B cell (primary cell): ENCODE data around the gene INTS12. TPM values are rescaled to one million over a fixed set of nuclear protein-coding genes. Genes with fewer than 3 reads are reported as not detected.

Experiments
- ATAC-seq: fragments of 200-7000 bp; cut with Tn5 transposase; one replicate; pipeline ENCODE4 v1.10.0; 2021; ENCODE audit warnings: low read depth, mild to moderate bottlenecking, moderate number of reproducible peaks, moderate library complexity
- CTCF ChIA-PET: fragments of 350-600 bp; sonication (Branson Sonifier 250); formaldehyde crosslinking; loops from one replicate; lab custom pipeline; 2021; ENCODE audit warnings: antibody characterized with exemption, inconsistent platforms; lab: Charles Lee
- POLR2A ChIA-PET: fragments of 350-600 bp; sonication (Branson Sonifier 250); formaldehyde crosslinking; loops from one replicate; lab custom pipeline; 2021; ENCODE audit warnings: antibody characterized with exemption; lab: Charles Lee
- DNase-seq: peaks from one replicate; pipeline ENCODE4 v3.0.0; 2013
- H2AFZ ChIP-seq: 2 replicates; pipeline ENCODE4 v1.6.1; 2012; ENCODE audit warnings: mild to moderate bottlenecking, low read depth, low read length; ENCODE audit not compliant: insufficient read depth, poor library complexity, severe bottlenecking
- H3K27ac ChIP-seq, 2 donors: 1 replicate in 1 of 2; 2 replicates in 1 of 2; pipeline ENCODE4 v1.5.1; 2012 to 2013; ENCODE audit warnings: low read length in 2 of 2, mild to moderate bottlenecking in 2 of 2, moderate library complexity in 1 of 2
- H3K27me3 ChIP-seq, 4 experiments: fragments of 200-600 bp in 1 of 4; sonication (generic) in 1 of 4; replicated peaks in 1 of 4; 1 replicate in 2 of 4; 2 replicates in 2 of 4; pipeline versions ENCODE4 v1.6.1 to v1.7.0; 2013 to 2016; ENCODE audit warnings: low read length in 3 of 4, mild to moderate bottlenecking in 2 of 4, mixed read lengths in 1 of 4, moderate library complexity in 1 of 4; ENCODE audit not compliant: insufficient read depth in 4 of 4, control insufficient read depth in 3 of 4; ENCODE audit errors: control extremely low read depth in 1 of 4
- H3K36me3 ChIP-seq, 2 experiments: replicated peaks in 1 of 2; 1 replicate in 1 of 2; 2 replicates in 1 of 2; pipeline versions ENCODE4 v1.6.1 to v1.7.1; 2013; ENCODE audit warnings: low read length in 1 of 2; ENCODE audit not compliant: insufficient read depth in 2 of 2, control insufficient read depth in 1 of 2; ENCODE audit errors: control extremely low read depth in 1 of 2, extremely low read depth in 1 of 2
- H3K4me1 ChIP-seq, 2 donors: fragments of 200-600 bp in 1 of 2; sonication (generic) in 1 of 2; 1 replicate in 1 of 2; 2 replicates in 1 of 2; pipeline versions ENCODE4 v1.5.1 to v1.6.1; 2013 to 2017; ENCODE audit warnings: low read length in 2 of 2; ENCODE audit not compliant: control insufficient read depth in 2 of 2, insufficient read depth in 2 of 2
- H3K4me2 ChIP-seq: replicated peaks from 2 replicates; pipeline ENCODE3; 2012; ENCODE audit warnings: mild to moderate bottlenecking, low read depth, low read length; ENCODE audit not compliant: poor library complexity, severe bottlenecking
- H3K4me3 ChIP-seq, 5 experiments: fragments of 200-600 bp in 1 of 5; sonication (generic) in 1 of 5; 1 replicate in 3 of 5; 2 replicates in 2 of 5; pipeline versions ENCODE4 v1.5.1 to v1.7.0; 2011 to 2016; ENCODE audit warnings: low read length in 4 of 5, mild to moderate bottlenecking in 4 of 5, low read depth in 2 of 5, control low read depth in 1 of 5, moderate library complexity in 1 of 5; ENCODE audit not compliant: insufficient read depth in 1 of 5; ENCODE audit errors: control extremely low read depth in 1 of 5, extremely low read depth in 1 of 5
- H3K79me2 ChIP-seq: fragments of 200-600 bp; sonication (generic); one replicate; pipeline ENCODE4 v1.6.0; 2016; ENCODE audit warnings: low read length; ENCODE audit not compliant: control insufficient read depth, insufficient read depth
- H3K9ac ChIP-seq: fragments of 200-600 bp; sonication (generic); 2 replicates; pipeline ENCODE4 v1.6.1; 2017; ENCODE audit warnings: mild to moderate bottlenecking, low read length, moderate library complexity
- H3K9me3 ChIP-seq, 3 donors: one replicate each; pipeline versions ENCODE4 v1.6.1 to v1.7.1; 2013; ENCODE audit warnings: low read length in 2 of 3; ENCODE audit not compliant: control insufficient read depth in 2 of 3, insufficient read depth in 1 of 3; ENCODE audit errors: control extremely low read depth in 1 of 3
- H4K20me1 ChIP-seq: 2 replicates; pipeline ENCODE4 v1.6.0; 2012; ENCODE audit warnings: mild to moderate bottlenecking, low read length; ENCODE audit not compliant: insufficient read depth, control insufficient read depth, poor library complexity, severe bottlenecking
- H3K27ac Mint-ChIP-seq: one replicate; pipeline ENCODE4 v1.8.0; 2021; ENCODE audit warnings: mixed read lengths
- H3K27me3 Mint-ChIP-seq: one replicate; pipeline ENCODE4 v1.8.0; 2021; ENCODE audit warnings: mixed read lengths
- H3K4me1 Mint-ChIP-seq: one replicate; pipeline ENCODE4 v1.8.0; 2021; ENCODE audit warnings: mixed read lengths
- H3K4me3 Mint-ChIP-seq: one replicate; pipeline ENCODE4 v1.8.0; 2021; ENCODE audit warnings: mixed read lengths
- H3K9me3 Mint-ChIP-seq: one replicate; pipeline ENCODE4 v1.8.0; 2022; ENCODE audit warnings: mixed read lengths; ENCODE audit not compliant: insufficient read depth
- CTCF ChIP-seq: fragments of 200-600 bp; IDR thresholded peaks from one replicate; pipeline ENCODE4 v1.8.0; 2022; ENCODE audit warnings: antibody characterized with exemption, mild to moderate bottlenecking
- EZH2 ChIP-seq: IDR thresholded peaks from 2 replicates; pipeline ENCODE4 v1.6.1; 2012; ENCODE audit warnings: borderline replicate concordance, low read depth, mild to moderate bottlenecking, moderate library complexity, low read length; ENCODE audit not compliant: insufficient read depth, poor library complexity, severe bottlenecking
- WGBS: methylation state at CpG from one replicate; pipeline ENCODE4 v1.1.5; 2013; ENCODE audit warnings: missing lambda C conversion rate; ENCODE audit not compliant: insufficient coverage; 5-methylcytosine and 5-hydroxymethylcytosine counted together
- intact Hi-C: fragments of 100-400 bp; cut with micrococcal nuclease; formaldehyde crosslinking; loops from one replicate; pipeline ENCODE4 v1.10.0; 2022
- polyA plus RNA-seq: library from polyadenylated mRNA; depleted of rRNA; stranded (reverse); fragments of >200 nt; gene quantifications from 2 replicates; pipeline ENCODE4 v1.2.3, GENCODE V29; 2012
- total RNA-seq, 2 donors: library from RNA; stranded (reverse); fragments of 120-200 nt in 1 of 2; gene quantifications; 1 replicate in 1 of 2; 2 replicates in 1 of 2; pipeline versions ENCODE4 v1.2.3 to v1.2.4, GENCODE V29; 2013 to 2022

The INTS12 gene
- total and polyA plus RNA-seq, 2 donors (not counting 1 experiment from before 2014, with no cell fraction given), result 19.1 to 21.6 TPM

GRCh38 chr4:105715692-105716278, 7.3 kb upstream of the INTS12 start:
- H3K4me2 ChIP-seq, result peak overlapping the region; percentile 29
- no peaks in the 10 kb centered on the region for H3K36me3 ChIP-seq
- peaks cover 10% of the 10 kb centered on the region for H3K79me2 ChIP-seq
- H3K4me3 ChIP-seq, result no peak overlapping the region
- no peak overlapping the region for H3K27ac Mint-ChIP-seq
- no peaks in the 10 kb centered on the region for H4K20me1 ChIP-seq
- no peak overlapping the region for H3K27ac ChIP-seq
- intact Hi-C loops, result loop anchor here (1.0 to 2.0 kb wide), 3 partner anchors 194 to 785 kb away; no protein-coding TSS in a partner anchor
- no peaks in the 10 kb centered on the region for H3K27me3 ChIP-seq
- H3K4me3 Mint-ChIP-seq, result no peak overlapping the region
- H2AFZ ChIP-seq, result no peak overlapping the region
- H3K27me3 Mint-ChIP-seq, result no peaks in the 10 kb centered on the region
- ChIA-PET CTCF (interaction anchor here (0.6 to 3.1 kb wide), 13 partner anchors 11 to 785 kb away, joined by 3 to 39 read pairs (median 3); partner anchors contain the start of gene PPA2), POLR2A (no interaction called here)
- peak; percentile 60 for DNase-seq
- no peak for ATAC-seq
- H3K9ac ChIP-seq, result no peak overlapping the region
- peaks cover 19% of the 10 kb centered on the region for H3K4me1 Mint-ChIP-seq
- H3K4me1 ChIP-seq, result peaks cover 8 to 11% of the 10 kb centered on the region in 2 donors
- no peaks in the 10 kb centered on the region for H3K9me3 Mint-ChIP-seq
- H3K9me3 ChIP-seq, result no peaks in the 10 kb centered on the region
- TF ChIP-seq CTCF, result peak; percentile 77
- no peak for TF ChIP-seq EZH2
- WGBS, result 100% methylated on average over 1 of the region's 4 CpGs

- intact Hi-C loops, result loop anchor here (1.0 to 2.0 kb wide), 3 partner anchors 194 to 784 kb away; no protein-coding TSS in a partner anchor
- no peaks in the 10 kb centered on the region for H4K20me1 ChIP-seq
- H3K9me3 ChIP-seq, result no peaks in the 10 kb centered on the region
- H3K4me3 ChIP-seq, result no peak overlapping the region
- peaks cover 17% of the 10 kb centered on the region for H3K79me2 ChIP-seq
- no peak overlapping the region for H2AFZ ChIP-seq
- peaks cover 8 to 11% of the 10 kb centered on the region in 2 donors for H3K4me1 ChIP-seq
- no CpG with 5 or more reads among the region's 1 CpG for WGBS
- peak overlapping the region; percentile 40 for H3K9ac ChIP-seq
- ChIA-PET CTCF (interaction anchor here (0.6 to 3.1 kb wide), 13 partner anchors 10 to 784 kb away, joined by 3 to 39 read pairs (median 3); partner anchors contain the start of gene PPA2), POLR2A (no interaction called here)
- no peaks in the 10 kb centered on the region for H3K27me3 Mint-ChIP-seq
- peaks cover 19% of the 10 kb centered on the region for H3K4me1 Mint-ChIP-seq
- H3K27ac Mint-ChIP-seq, result no peak overlapping the region
- H3K4me2 ChIP-seq, result peak overlapping the region; percentile 86
- TF ChIP-seq CTCF (no peak), EZH2 (no peak)
- H3K4me3 Mint-ChIP-seq, result no peak overlapping the region
- ATAC-seq, result no peak
- no peaks in the 10 kb centered on the region for H3K9me3 Mint-ChIP-seq
- no peaks in the 10 kb centered on the region for H3K36me3 ChIP-seq
- DNase-seq, result no peak
- H3K27ac ChIP-seq, result peak overlapping the region in 1 of 2 donors; percentile 12
- H3K27me3 ChIP-seq, result no peaks in the 10 kb centered on the region
These were observed 6.4 kb upstream of the INTS12 start for GRCh38 chr4:105714932-105715331.
